ENCODE measurements around the gene USH1G. TPM values are rescaled to one million over a fixed set of nuclear protein-coding genes. Genes with fewer than 3 reads are reported as not detected.
"Not testable (repeated sequence)": the region's sequence is repeated elsewhere in the genome, so short reads cannot be mapped to it uniquely, and the experiment has no call there.

The USH1G gene
- total RNA-seq, 2 experiments from 2014 or later = not detected

- no peak for DNase-seq
- H3K4me1 Mint-ChIP-seq = no peaks in the 10 kb centered on the region
- CTCF ChIA-PET = interaction anchor here (1.3 kb wide), 1 partner anchor 38 kb away, joined by 3 read pairs; no protein-coding TSS in a partner anchor
- no peaks in the 10 kb centered on the region for H3K36me3 Mint-ChIP-seq (ENCODE audit: low read depth)
- H3K4me3 Mint-ChIP-seq = no peak overlapping the region
- POLR2A ChIA-PET = no interaction called here
- no peaks in the 10 kb centered on the region for H3K9me3 Mint-ChIP-seq
- H3K27me3 Mint-ChIP-seq = peaks cover 46% of the 10 kb centered on the region
- H3K27ac Mint-ChIP-seq = no peak overlapping the region
Observed at GRCh38 chr17:74920306-74920620, 2.8 kb downstream of the USH1G start.

- no peaks in the 10 kb centered on the region for H3K4me1 Mint-ChIP-seq
- peaks cover 40% of the 10 kb centered on the region for H3K27me3 Mint-ChIP-seq
- no peak overlapping the region for H3K27ac Mint-ChIP-seq
- ChIA-PET POLR2A (interaction anchor here (0.5 kb wide), 1 partner anchor 33 kb away, joined by 3 read pairs; no protein-coding TSS in a partner anchor), CTCF (interaction anchor here (1.0 to 1.4 kb wide), 2 partner anchors 13 to 262 kb away, joined by 3 to 4 read pairs; no protein-coding TSS in a partner anchor)
- no peaks in the 10 kb centered on the region for H3K36me3 Mint-ChIP-seq (ENCODE audit: low read depth)
- DNase-seq = no peak
- no peaks in the 10 kb centered on the region for H3K9me3 Mint-ChIP-seq
- H3K4me3 Mint-ChIP-seq = no peak overlapping the region
Observed at GRCh38 chr17:74919440-74920305, 3.4 kb downstream of the USH1G start.

GRCh38 chr17:74918906-74919305 lies 4.1 kb downstream of the USH1G start:
- Mint-ChIP-seq H3K27ac (no peak overlapping the region), H3K4me3 (no peak overlapping the region), H3K36me3 (ENCODE audit: low read depth) (no peaks in the 10 kb centered on the region), H3K27me3 (peaks cover 33% of the 10 kb centered on the region), H3K4me1 (no peaks in the 10 kb centered on the region), H3K9me3 (no peaks in the 10 kb centered on the region)
- ChIA-PET CTCF (interaction anchor here (0.7 to 1.4 kb wide), 3 partner anchors 12 to 1140 kb away, joined by 3 to 4 read pairs (median 3); no protein-coding TSS in a partner anchor), POLR2A (no interaction called here)
- DNase-seq = no peak

- no peaks in the 10 kb centered on the region for H3K36me3 Mint-ChIP-seq (ENCODE audit: low read depth)
- no peak overlapping the region for H3K4me3 Mint-ChIP-seq
- H3K4me1 Mint-ChIP-seq = no peaks in the 10 kb centered on the region
- no peak for DNase-seq
- ChIA-PET POLR2A (no interaction called here), CTCF (no interaction called here)
- H3K27me3 Mint-ChIP-seq = peaks cover 21% of the 10 kb centered on the region
- H3K9me3 Mint-ChIP-seq = no peaks in the 10 kb centered on the region
- H3K27ac Mint-ChIP-seq = no peak overlapping the region
Observed at GRCh38 chr17:74917430-74917829, 5.6 kb downstream of the USH1G start.

- H3K27ac Mint-ChIP-seq = no peak overlapping the region
- ChIA-PET CTCF (interaction anchor here (1.5 kb wide), 1 partner anchor 41 kb away, joined by 3 read pairs; no protein-coding TSS in a partner anchor), POLR2A (no interaction called here)
- H3K9me3 Mint-ChIP-seq = no peaks in the 10 kb centered on the region
- no peak for DNase-seq
- no peaks in the 10 kb centered on the region for H3K4me1 Mint-ChIP-seq
- H3K4me3 Mint-ChIP-seq = no peak overlapping the region
- H3K36me3 Mint-ChIP-seq (ENCODE audit: low read depth) = no peaks in the 10 kb centered on the region
- H3K27me3 Mint-ChIP-seq = peaks cover 17% of the 10 kb centered on the region
Observed at GRCh38 chr17:74916851-74917199, 6.2 kb downstream of the USH1G start.

- Mint-ChIP-seq H3K27me3 (peaks cover 11% of the 10 kb centered on the region), H3K9me3 (no peaks in the 10 kb centered on the region), H3K36me3 (ENCODE audit: low read depth) (no peaks in the 10 kb centered on the region), H3K4me1 (no peaks in the 10 kb centered on the region), H3K4me3 (no peak overlapping the region), H3K27ac (no peak overlapping the region)
- DNase-seq = no peak
- ChIA-PET CTCF (interaction anchor here (1.5 kb wide), 1 partner anchor 42 kb away, joined by 3 read pairs; no protein-coding TSS in a partner anchor), POLR2A (no interaction called here)
Observed at GRCh38 chr17:74916136-74916850, 6.8 kb downstream of the USH1G start.

- CTCF ChIA-PET = interaction anchor here (1.6 kb wide), 1 partner anchor 15 kb away, joined by 4 read pairs; no protein-coding TSS in a partner anchor
- H3K4me3 Mint-ChIP-seq; DNase-seq; H3K27me3 Mint-ChIP-seq; H3K36me3 Mint-ChIP-seq (ENCODE audit: low read depth); H3K27ac Mint-ChIP-seq; H3K9me3 Mint-ChIP-seq; H3K4me1 Mint-ChIP-seq; POLR2A ChIA-PET: not testable (repeated sequence)
Observed at GRCh38 chr17:74911423-74911822, 11.6 kb downstream of the USH1G start.

- POLR2A ChIA-PET; H3K27ac Mint-ChIP-seq; H3K27me3 Mint-ChIP-seq; H3K9me3 Mint-ChIP-seq; H3K4me1 Mint-ChIP-seq; CTCF ChIA-PET; H3K4me3 Mint-ChIP-seq; DNase-seq; H3K36me3 Mint-ChIP-seq (ENCODE audit: low read depth): not testable (repeated sequence)
Observed at GRCh38 chr17:74909097-74909496, 14.0 kb downstream of the USH1G start.

GRCh38 chr17:74907012-74907411 lies 16.0 kb downstream of the USH1G start:
- H3K4me1 Mint-ChIP-seq = peaks cover 2% of the 10 kb centered on the region
- no peak overlapping the region for H3K4me3 Mint-ChIP-seq
- CTCF ChIA-PET = interaction anchor here (0.6 to 1.2 kb wide), 3 partner anchors 12 to 150 kb away, joined by 3 to 4 read pairs (median 3); no protein-coding TSS in a partner anchor
- no peaks in the 10 kb centered on the region for H3K9me3 Mint-ChIP-seq
- H3K27me3 Mint-ChIP-seq = peaks cover 8% of the 10 kb centered on the region
- no peaks in the 10 kb centered on the region for H3K36me3 Mint-ChIP-seq (ENCODE audit: low read depth)
- H3K27ac Mint-ChIP-seq = no peak overlapping the region
- POLR2A ChIA-PET = no interaction called here
- no peak for DNase-seq

- H3K36me3 Mint-ChIP-seq (ENCODE audit: low read depth); POLR2A ChIA-PET; H3K27me3 Mint-ChIP-seq; H3K4me1 Mint-ChIP-seq; H3K9me3 Mint-ChIP-seq; H3K27ac Mint-ChIP-seq; DNase-seq; H3K4me3 Mint-ChIP-seq: not testable (repeated sequence)
- CTCF ChIA-PET = interaction anchor here (0.6 to 1.2 kb wide), 4 partner anchors 13 to 445 kb away, joined by 3 to 4 read pairs (median 3); no protein-coding TSS in a partner anchor
Observed at GRCh38 chr17:74906214-74906793, 16.8 kb downstream of the USH1G start.

- H3K27ac Mint-ChIP-seq = peak overlapping the region; percentile 41
- H3K4me1 Mint-ChIP-seq = peaks cover 2% of the 10 kb centered on the region
- ChIA-PET CTCF (no interaction called here), POLR2A (no interaction called here)
- DNase-seq = no peak
- H3K27me3 Mint-ChIP-seq = peaks cover 8% of the 10 kb centered on the region
- no peaks in the 10 kb centered on the region for H3K9me3 Mint-ChIP-seq
- H3K36me3 Mint-ChIP-seq (ENCODE audit: low read depth) = no peaks in the 10 kb centered on the region
- H3K4me3 Mint-ChIP-seq = no peak overlapping the region
Observed at GRCh38 chr17:74904687-74905409, 18.2 kb downstream of the USH1G start.

- ChIA-PET POLR2A (no interaction called here), CTCF (no interaction called here)
Observed at GRCh38 chr17:74903671-74904070, 19.4 kb downstream of the USH1G start.

More at GRCh38 chr17:74903671-74904070, 19.4 kb downstream of the USH1G start:
- no peak overlapping the region for H3K27ac Mint-ChIP-seq
- H3K36me3 Mint-ChIP-seq (ENCODE audit: low read depth) = no peaks in the 10 kb centered on the region
- H3K4me1 Mint-ChIP-seq = peaks cover 2% of the 10 kb centered on the region
- no peaks in the 10 kb centered on the region for H3K9me3 Mint-ChIP-seq
- peaks cover 12% of the 10 kb centered on the region for H3K27me3 Mint-ChIP-seq
- H3K4me3 Mint-ChIP-seq = no peak overlapping the region
- no peak for DNase-seq
